Measurements from ENCODE around the gene ARL5C. TPM values are rescaled to one million over a fixed set of nuclear protein-coding genes. Genes with fewer than 3 reads are reported as not detected.

ARL5C gene
- total and polyA plus RNA-seq, 2 experiments from 2014 or later, result not detected

GRCh38 chr17:39158623-39159022 is 7.3 kb downstream of the ARL5C start:
- no peak overlapping the region for H3K4me3 ChIP-seq
- in situ Hi-C loops (cut with MboI), result no loop called here
- 0 out of 2 replicates have a peak, but pooled peaks cover 5% of the 10 kb centered on the region for H3F3A ChIP-seq (ENCODE audit: insufficient read depth)

GRCh38 chr17:39156491-39156890 is 9.5 kb downstream of the ARL5C start:
- in situ Hi-C loops (cut with MboI), result no loop called here
- Histone ChIP-seq H2AFZ (no peak overlapping the region), H3K4me2 (ENCODE audit: unreplicated experiment) (no peak overlapping the region), H3K27me3 (replicated peaks; ENCODE audit: insufficient read depth) (no peaks in the 10 kb centered on the region), H3K9me2 (ENCODE audit: insufficient read depth) (no peaks in the 10 kb centered on the region), H3F3A (ENCODE audit: insufficient read depth) (0 out of 2 replicates have a peak, but pooled peaks cover 5% of the 10 kb centered on the region), H3K4me1 (ENCODE audit: insufficient read depth) (no peaks in the 10 kb centered on the region), H4K20me1 (ENCODE audit: insufficient read depth) (no peaks in the 10 kb centered on the region), H3K9me3 (ENCODE audit: low read depth) (no peaks in the 10 kb centered on the region), H3K9ac (no peak overlapping the region), H3K27ac (no peak overlapping the region), H3K36me3 (ENCODE audit: low read depth) (no peaks in the 10 kb centered on the region), H3K79me2 (ENCODE audit: insufficient read depth) (no peaks in the 10 kb centered on the region), H3K4me3 (no peak overlapping the region)
- no peak for TF ChIP-seq EZH2phosphoT487 (IDR thresholded peaks at IDR 0.05; ENCODE audit: insufficient read depth, low read depth)
- TF ChIP-seq EZH2 (IDR thresholded peaks at IDR 0.05; ENCODE audit: insufficient read depth, poor library complexity, severe bottlenecking), result no peak
- WGBS, 2 experiments (ENCODE audit: low coverage in 1 of 2, low lambda C conversion rate in 2 of 2, missing lambda C conversion rate in 2 of 2), result 75 to 77% methylated on average over 7 of the region's 7 CpGs
- no peak for DNase-seq

More at GRCh38 chr17:39158623-39159022, 7.3 kb downstream of the ARL5C start:
- Histone ChIP-seq H3K4me2 (ENCODE audit: unreplicated experiment) (no peak overlapping the region), H3K27me3 (replicated peaks; ENCODE audit: insufficient read depth) (no peaks in the 10 kb centered on the region), H3K36me3 (ENCODE audit: low read depth) (no peaks in the 10 kb centered on the region), H3K79me2 (ENCODE audit: insufficient read depth) (no peaks in the 10 kb centered on the region), H3K9me2 (ENCODE audit: insufficient read depth) (no peaks in the 10 kb centered on the region), H4K20me1 (ENCODE audit: insufficient read depth) (no peaks in the 10 kb centered on the region), H3K9me3 (ENCODE audit: low read depth) (no peaks in the 10 kb centered on the region), H3K9ac (no peak overlapping the region), H3K27ac (no peak overlapping the region), H3K4me1 (ENCODE audit: insufficient read depth) (no peaks in the 10 kb centered on the region), H2AFZ (no peak overlapping the region)
- DNase-seq, result no peak
- TF ChIP-seq EZH2 (IDR thresholded peaks at IDR 0.05; ENCODE audit: insufficient read depth, poor library complexity, severe bottlenecking), result no peak
- TF ChIP-seq EZH2phosphoT487 (IDR thresholded peaks at IDR 0.05; ENCODE audit: insufficient read depth, low read depth), result no peak
- 66 to 83% methylated on average over 2 of the region's 2 CpGs for whole genome bisulfite sequencing, 2 experiments (ENCODE audit: low coverage in 1 of 2, low lambda C conversion rate in 2 of 2, missing lambda C conversion rate in 2 of 2)

- no peak overlapping the region for H3K9ac ChIP-seq
- no peaks in the 10 kb centered on the region for H3K27me3 ChIP-seq (replicated peaks; ENCODE audit: insufficient read depth)
- no peak overlapping the region for H3K4me2 ChIP-seq (ENCODE audit: unreplicated experiment)
- H3K27ac ChIP-seq, result no peak overlapping the region
- H3K79me2 ChIP-seq (ENCODE audit: insufficient read depth), result no peaks in the 10 kb centered on the region
- H3F3A ChIP-seq (ENCODE audit: insufficient read depth), result 0 out of 2 replicates have a peak, but pooled peaks cover 5% of the 10 kb centered on the region
- H3K9me3 ChIP-seq (ENCODE audit: low read depth), result no peaks in the 10 kb centered on the region
- no peak overlapping the region for H2AFZ ChIP-seq
- no peaks in the 10 kb centered on the region for H3K9me2 ChIP-seq (ENCODE audit: insufficient read depth)
- in situ Hi-C loops (cut with MboI), result no loop called here
- 15 to 29% methylated on average over 2 of the region's 2 CpGs for WGBS, 2 experiments (ENCODE audit: low coverage in 1 of 2, low lambda C conversion rate in 2 of 2, missing lambda C conversion rate in 2 of 2)
- no peaks in the 10 kb centered on the region for H4K20me1 ChIP-seq (ENCODE audit: insufficient read depth)
- TF ChIP-seq EZH2phosphoT487 (IDR thresholded peaks at IDR 0.05; ENCODE audit: insufficient read depth, low read depth) (no peak), EZH2 (IDR thresholded peaks at IDR 0.05; ENCODE audit: insufficient read depth, poor library complexity, severe bottlenecking) (no peak)
- no peaks in the 10 kb centered on the region for H3K4me1 ChIP-seq (ENCODE audit: insufficient read depth)
- no peaks in the 10 kb centered on the region for H3K36me3 ChIP-seq (ENCODE audit: low read depth)
- no peak for DNase-seq
- H3K4me3 ChIP-seq, result no peak overlapping the region
These were observed 10.3 kb downstream of the ARL5C start for GRCh38 chr17:39155654-39156053.

- peak overlapping the region; percentile 81 for H3K9ac ChIP-seq
- no peak for TF ChIP-seq EZH2phosphoT487 (IDR thresholded peaks at IDR 0.05; ENCODE audit: insufficient read depth, low read depth)
- no peak for TF ChIP-seq EZH2 (IDR thresholded peaks at IDR 0.05; ENCODE audit: insufficient read depth, poor library complexity, severe bottlenecking)
- H3K9me3 ChIP-seq (ENCODE audit: low read depth), result no peaks in the 10 kb centered on the region
- no peaks in the 10 kb centered on the region for H4K20me1 ChIP-seq (ENCODE audit: insufficient read depth)
- 0 out of 2 replicates have a peak, but pooled peaks cover 5% of the 10 kb centered on the region for H3F3A ChIP-seq (ENCODE audit: insufficient read depth)
- no peaks in the 10 kb centered on the region for H3K79me2 ChIP-seq (ENCODE audit: insufficient read depth)
- 0 to 2% methylated on average over 16 of the region's 16 CpGs for WGBS, 2 experiments (ENCODE audit: low coverage in 1 of 2, low lambda C conversion rate in 2 of 2, missing lambda C conversion rate in 2 of 2)
- no peaks in the 10 kb centered on the region for H3K36me3 ChIP-seq (ENCODE audit: low read depth)
- no peaks in the 10 kb centered on the region for H3K4me1 ChIP-seq (ENCODE audit: insufficient read depth)
- DNase-seq, result peak; percentile 86
- no peaks in the 10 kb centered on the region for H3K9me2 ChIP-seq (ENCODE audit: insufficient read depth)
- no peaks in the 10 kb centered on the region; the same call in 1 of the 2 replicates for H3K27me3 ChIP-seq (replicated peaks; ENCODE audit: insufficient read depth)
- H2AFZ ChIP-seq, result peak overlapping the region; percentile 94
- H3K4me2 ChIP-seq (ENCODE audit: unreplicated experiment), result peak overlapping the region; percentile 98
- peak overlapping the region; percentile 72 for H3K27ac ChIP-seq
- H3K4me3 ChIP-seq, result peak overlapping the region; percentile 99
- in situ Hi-C loops (cut with MboI), result loop anchor here (5.0 kb wide), 1 partner anchor 166 kb away; no protein-coding TSS in a partner anchor
These were observed 12.3 kb downstream of the ARL5C start for GRCh38 chr17:39153599-39154051.
